HG02943 (cell line): ENCODE results near the gene PCNX3.
"Not testable (repeated sequence)": the region's sequence is repeated elsewhere in the genome, so short reads cannot be mapped to it uniquely, and the experiment has no call there.

Experiments
- ATAC-seq: cut with Tn5 transposase; IDR thresholded peaks from one replicate; pipeline ENCODE4 v1.9.1; 2021; ENCODE audit warnings: mild to moderate bottlenecking, low read depth, moderate library complexity; ENCODE audit not compliant: unreplicated experiment

The PCNX3 gene

DNA sequence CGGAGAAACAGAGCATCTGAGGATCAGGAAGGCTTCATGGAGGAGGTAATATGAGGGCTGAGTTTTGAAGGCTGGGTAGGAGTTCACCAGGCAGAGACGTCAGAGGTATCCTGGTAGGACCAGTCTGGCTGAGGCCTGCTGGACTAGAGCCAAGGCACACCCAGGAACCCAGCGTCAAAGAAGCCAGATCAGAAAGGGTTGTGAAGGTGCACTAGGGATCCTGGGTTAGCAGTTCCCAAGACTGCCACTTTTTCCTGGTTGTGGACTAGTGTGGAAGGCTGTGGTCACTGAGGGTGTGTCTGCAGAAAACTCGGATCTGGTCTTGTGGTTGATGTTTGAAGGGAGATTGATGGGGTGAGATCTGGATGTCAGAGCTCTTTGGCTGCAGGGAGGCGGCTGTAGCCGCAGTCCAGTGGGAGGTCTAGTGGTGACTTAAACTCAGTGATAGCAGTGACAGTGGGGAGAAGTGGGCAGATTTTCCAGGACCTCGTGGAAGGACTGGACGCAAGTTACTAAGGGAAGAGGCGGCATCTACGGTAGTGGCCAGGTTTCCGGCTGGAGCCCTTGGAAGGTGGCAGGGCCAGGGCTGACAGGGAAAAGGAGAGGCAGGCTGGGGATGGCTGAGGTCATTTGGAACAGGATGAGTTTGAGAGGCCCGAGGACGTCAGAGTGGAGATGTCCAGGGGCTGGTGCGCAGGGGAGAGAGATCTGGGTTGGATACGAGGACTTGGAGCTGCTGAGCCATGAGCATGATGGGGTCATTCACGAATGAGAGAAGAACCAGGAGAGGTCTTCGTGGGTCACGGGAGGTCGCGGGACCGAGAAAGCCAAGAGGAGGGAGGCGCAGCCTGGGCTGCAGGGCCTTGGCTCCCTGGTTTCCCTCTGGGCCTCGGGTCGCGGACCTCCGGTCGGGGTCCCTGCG, 36.3 kb downstream of the PCNX3 start:
- ATAC-seq: no peak

DNA sequence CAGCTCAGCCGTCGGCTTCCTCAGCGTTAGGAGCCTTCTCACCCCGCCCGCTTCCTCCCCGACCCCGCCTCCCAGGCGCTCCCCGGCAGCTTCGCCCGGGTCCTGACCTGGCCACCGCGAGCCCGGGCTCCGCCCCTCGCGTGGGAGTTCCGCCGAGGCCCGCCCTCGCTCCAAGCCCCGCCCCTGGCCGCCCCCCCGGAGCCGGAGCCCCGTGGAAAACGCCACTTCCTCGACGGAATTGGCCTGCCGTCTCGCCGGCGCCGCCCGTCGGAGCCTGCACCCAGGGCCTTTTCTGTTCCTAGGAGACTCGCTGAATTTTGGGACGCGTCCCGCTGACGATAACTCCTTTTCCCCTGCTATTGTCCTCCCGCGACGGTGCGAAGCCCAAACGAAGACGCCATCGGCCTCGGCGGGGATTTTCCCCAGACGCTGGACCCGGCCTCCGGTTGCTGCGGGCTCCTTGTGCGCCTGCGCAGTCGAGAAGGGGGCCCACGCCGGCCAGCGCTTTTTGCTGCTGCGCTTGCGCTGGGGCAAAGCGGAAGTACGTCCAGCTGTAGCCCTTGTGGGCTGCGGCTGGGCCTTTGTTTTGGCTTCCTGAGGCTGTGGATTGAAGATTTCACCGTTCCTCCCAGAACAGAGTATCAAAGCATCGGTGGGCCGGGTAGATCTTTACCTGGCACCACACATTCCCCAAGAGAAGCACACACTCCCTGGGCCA, 37.1 kb downstream of the PCNX3 start:
- ATAC-seq: peak; percentile 66

DNA sequence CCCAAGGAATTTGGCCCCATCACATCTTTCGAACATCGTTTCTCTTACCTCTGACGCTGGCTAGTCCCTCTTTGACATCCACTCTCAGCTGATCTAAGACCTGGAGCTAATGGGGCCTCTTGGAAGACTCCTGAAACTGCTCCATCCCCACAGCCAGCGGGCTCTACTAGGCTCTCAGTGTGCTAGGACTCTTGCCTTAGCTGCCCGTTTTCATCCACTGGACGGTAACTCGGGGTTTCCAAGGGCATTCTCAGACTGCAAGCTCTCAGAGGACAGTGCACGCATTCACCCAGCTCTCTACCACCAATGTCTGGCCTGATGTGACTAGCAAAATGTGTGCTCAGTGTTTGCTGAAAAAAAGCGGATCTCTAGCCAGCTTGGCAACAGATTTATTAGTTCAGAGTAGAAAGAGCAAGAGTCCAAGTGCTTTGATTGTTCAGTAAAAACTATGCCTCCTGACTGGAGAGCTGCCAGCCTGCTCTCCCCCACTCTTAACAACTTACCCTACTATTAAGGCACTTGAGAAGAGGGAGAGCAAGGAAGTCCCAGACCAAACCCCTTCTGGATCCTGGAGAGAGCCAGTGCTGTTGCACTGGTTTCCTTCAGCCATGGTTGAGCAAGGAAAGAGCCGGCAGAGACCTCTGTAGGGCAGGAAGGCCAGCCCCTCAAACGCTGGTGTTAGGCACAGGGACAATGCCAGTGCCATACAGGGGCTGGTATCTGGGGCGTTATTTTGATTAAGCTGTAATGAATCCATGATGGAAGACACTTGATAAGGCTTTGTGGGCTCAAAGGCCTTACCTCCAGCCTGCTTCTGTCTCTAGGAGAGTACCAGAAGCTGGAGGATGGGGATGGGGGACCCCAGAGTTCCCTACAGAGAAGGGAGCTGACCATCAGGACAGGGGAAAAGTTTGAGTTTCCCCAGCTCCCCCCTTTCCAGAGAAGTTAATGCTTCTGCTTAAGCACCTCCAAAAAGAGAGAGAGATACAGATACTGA, 38.0 kb downstream of the PCNX3 start:
- no peak for ATAC-seq

DNA sequence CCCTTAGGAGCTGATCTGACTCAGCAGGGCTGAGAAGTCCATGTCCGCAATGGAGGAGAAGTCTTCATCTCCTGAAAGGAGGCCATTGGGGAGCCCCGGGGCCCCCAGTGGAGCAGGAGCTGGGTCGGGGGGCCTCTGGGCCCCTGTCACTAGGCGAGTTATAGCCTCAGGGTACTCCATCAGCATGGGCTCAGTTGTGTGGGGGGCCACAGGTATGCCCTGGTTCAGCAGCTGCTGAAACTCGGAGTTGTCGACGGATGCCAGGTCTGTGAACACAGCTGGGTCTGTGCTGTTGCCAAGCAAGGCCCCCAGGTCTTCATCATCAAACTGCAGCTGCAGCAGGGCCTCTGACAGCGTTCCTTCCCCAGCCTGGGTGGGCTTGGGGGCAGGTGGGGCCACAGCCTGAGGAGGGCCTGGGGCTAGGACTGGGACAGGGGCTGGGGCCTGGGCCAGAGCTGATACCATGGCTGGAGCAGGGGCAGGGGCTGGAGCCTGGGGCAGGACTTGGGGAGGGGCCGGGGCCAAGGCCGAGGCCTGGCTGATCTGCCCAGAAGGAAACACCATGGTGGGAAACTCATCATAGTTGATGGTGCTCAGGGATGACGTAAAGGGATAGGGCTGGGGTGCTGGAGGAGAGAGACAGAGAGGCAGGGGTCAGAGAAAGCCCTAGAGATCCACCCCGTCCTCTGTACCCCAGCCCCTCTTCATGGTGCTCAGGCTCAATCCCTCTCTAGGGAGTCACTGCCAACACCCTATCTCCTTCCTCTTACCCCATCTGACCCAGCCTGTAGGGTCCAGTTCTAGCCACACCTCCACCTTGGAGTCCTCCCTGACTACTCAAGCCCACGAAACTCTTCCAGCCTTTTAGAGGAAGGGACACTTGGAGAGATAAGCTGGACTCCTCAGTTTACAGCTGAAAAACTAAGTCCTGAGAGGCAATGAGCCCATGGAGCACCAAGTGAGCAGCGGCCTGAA, 39.1 kb downstream of the PCNX3 start:
- no peak for ATAC-seq

DNA sequence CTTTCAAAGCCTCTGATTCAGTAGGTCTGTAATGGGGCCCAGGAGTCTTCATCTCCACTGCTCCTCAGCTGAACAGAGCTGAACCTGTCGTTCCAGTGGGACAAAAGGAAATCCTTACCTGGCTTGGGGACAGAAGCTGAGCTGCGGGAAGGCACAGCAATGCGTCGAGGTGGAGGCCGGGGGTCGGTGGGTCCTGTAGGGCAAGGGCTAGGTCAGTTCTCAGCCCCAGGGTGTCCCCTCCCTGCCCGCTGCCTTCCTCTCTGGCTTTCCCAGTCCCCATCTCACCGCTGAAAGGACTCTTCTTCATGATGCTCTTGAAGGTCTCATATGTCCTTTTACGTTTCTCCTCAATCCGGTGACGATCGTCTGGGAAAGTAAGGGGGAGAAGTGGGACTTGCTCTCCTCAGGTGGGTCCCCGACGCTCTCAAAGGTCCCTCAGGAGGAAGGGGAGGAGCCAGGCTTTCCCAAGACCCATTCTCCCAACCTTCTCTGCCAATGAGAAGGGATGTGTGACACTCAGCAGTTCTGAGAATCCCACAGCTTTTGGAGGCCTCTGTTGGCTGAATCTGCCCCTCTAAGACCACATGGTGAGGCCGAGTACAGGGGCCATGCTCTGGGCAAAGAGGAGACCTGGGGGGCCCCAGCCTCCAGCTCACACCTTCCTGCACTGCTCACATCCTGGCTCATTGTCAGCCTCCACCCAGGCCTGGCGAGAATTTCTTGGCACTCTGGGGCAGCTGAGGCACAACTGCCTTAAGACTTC, 40.2 kb downstream of the PCNX3 start:
- ATAC-seq: no peak

DNA sequence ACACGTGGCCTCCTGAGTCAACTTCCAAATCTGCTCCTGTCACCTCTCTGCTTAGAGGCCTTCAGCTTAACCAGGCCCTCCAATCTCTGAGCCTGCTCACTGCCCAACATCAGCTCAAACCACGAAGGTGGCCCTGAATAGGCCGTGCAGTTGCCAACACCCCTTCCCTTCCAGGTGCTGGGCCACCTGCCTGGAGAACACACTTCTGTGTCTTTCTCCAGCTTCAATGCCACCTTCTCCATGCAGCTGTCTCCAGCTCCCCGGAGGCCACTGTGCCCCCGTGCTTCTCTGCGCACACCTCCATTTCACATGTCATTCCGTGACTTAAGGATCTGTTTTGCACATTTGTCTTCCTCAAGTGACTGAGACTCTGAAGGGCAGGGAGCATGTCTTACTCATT, 41.9 kb downstream of the PCNX3 start:
- no peak for ATAC-seq

DNA sequence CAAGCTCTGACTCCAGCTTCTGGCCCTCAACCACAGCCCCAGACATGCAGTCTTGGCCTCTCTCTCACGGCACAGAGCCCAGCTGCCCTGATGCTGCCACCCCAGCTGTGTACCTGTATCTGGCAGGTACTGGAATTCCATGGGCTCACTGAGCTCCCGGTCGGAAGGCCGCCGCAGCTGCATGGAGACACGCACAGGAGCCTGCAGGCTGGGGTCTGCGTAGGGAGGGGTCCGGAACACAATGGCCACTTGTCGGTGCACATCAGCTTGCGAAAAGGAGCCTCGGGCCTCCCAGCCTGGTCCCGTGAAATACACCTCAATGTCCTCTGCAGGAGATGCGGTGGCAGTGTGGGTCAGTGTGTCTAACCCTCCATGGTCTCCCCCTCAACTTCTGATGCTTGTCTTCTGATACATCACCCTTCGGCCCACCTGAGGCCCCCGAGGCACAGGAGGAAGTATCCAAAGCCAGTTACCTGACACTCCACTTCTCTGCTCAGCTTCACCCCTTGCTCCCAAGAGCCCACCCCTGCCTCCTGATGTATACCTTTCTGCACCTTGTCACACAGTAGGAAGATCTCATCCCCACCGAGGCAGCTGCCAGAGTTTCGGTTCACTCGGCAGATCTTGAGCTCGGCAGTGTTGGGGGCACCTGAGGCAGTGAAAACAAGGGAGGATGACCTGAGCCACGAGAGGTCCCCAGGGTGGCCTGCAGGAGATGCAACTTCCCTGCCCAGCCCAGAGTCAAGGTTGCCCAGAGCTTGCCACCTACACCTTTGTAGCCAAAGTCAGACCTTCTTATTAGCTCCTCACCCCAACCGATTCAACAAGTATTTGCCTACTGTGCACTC, 42.8 kb downstream of the PCNX3 start:
- no peak for ATAC-seq

DNA sequence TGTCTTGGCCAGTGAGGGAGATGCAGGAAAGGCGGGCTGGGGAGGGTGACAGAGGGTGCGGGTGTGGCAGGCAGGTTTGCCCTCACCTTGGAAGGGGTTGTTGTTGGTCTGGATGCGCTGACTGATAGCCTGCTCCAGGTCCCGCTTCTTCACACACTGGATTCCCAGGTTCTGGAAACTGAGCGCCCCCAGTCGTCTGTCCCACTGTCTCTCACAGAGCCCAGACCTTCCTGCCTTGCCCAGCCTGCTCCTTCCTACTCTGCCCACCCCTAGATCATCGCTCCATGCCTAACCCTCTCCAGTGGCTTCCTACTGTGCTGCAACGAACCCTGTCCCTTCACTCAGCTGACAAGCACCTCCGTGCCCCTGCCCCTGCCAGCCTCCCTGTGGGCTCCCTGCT, 44.5 kb downstream of the PCNX3 start:
- no peak for ATAC-seq

DNA sequence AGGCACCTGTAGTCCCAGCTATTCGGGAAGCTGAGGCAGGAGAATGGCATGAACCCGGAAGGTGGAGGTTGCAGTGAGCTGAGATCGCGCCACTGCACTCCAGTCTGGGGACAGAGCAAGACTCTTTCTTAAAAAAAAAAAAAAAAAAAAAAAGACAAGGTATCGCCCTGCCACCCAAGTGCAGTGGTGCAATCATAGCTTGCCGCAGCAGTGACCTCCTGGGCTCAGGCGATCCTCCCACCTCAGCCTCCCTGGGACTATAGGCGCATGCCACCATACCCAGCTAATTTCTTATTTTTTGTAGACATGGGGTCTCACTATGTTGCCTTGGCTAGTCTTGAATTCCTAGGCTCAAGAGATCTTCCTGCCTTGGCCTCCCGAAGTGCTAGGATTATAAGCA, 45.3 kb downstream of the PCNX3 start:
- ATAC-seq: not testable (repeated sequence)

DNA sequence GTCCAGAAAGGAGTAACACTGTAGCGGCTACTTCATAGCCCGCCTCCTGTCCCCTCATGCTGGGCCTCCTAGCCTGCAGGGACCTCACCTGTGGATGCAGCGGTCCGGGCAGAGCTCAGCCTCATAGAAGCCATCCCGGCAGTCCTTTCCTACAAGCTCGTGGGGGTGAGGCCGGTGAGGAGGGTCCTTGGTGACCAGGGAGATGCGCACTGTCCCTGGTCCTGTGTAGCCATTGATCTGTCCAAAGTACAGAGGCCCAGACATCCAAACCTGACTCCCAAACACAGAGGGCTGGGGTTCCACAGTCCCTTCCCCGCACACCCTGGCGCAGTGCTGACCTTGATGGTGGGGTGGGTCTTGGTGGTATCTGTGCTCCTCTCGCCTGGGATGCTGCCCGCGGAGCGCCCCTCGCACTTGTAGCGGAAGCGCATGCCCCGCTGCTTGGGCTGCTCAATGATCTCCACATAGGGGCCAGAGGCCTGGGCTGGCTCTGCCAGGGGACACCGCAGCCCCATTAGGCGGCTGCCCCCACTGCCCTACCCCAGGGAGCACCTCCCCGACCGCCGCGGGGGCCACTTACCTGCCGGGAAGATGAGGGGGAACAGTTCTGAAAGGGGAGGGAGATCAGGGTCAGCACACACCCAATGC, 46.1 kb downstream of the PCNX3 start:
- ATAC-seq: no peak

DNA sequence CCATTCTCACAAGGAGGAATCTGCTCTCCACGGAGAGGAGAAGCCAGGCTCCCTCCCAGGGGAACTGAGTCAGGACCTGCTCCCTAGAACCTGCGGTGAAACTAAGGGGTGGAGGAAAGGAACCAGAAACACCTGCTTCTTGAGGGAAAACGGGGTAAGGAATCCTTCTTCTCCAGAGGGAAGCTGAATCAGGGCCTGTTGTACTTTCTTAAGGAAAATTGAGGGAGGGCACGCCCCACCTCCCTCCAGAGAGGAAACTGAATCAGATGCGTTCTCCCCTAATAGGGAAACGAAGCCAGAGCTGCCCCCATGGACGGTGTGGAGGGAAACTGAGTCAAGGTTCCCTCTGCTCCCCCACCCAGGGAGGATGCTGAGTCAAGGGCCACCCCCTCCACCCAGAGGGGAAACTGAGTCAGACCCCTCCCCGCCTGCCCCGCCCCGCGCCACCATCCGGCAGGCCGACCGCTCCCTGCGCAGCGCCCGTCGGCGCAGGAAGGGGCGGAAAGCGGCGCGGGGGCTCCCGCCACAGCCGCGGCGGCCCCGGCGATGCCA, 46.7 kb downstream of the PCNX3 start:
- no peak for ATAC-seq

DNA sequence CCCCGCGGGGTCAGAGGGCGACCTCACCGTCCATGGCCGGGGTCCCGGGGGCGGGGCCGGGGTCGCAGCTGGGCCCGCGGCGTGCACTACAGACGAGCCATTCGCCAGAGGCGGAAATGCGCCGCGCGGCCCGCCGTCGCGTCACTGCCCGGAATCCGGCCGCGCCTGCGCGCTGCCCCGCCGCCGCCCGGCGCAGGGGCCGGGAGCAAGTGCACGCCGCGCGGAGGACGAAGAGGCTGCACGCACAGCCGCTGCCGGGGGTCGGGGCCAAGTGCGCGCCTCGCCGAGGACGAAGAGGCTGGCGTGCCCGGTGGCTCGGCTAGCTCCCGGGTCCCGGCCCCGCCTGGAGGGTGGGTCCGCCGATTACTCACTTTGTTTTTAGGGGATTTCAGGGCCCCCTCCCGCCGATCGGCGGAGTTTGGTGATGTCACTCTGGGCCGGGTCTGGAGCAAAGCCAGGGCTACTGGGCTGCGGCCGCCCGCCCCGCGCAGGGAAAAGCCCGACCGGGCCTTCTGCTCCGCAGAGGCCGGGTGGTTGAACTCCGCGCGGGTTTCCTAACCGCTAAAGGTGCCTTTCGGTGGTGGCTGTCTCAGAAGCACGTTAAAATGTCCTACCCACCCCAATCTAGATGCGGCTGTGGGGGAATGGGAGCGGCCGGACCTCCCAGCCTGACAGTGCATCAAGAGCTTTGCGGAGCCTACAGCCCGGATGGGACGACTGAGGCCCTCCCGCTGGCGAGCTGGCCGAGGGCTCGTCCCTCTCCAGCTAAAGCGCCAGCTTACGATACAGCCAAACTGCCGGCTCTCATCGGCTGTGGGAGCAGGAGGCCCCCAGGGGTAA, 47.4 kb downstream of the PCNX3 start, which contains the start of gene RELA:
RELA (minus strand) TSS at position 118 of the 840 bp plus-strand sequence; CDS start at position 34, 84 bp downstream.
- peak; percentile 68 for ATAC-seq

DNA sequence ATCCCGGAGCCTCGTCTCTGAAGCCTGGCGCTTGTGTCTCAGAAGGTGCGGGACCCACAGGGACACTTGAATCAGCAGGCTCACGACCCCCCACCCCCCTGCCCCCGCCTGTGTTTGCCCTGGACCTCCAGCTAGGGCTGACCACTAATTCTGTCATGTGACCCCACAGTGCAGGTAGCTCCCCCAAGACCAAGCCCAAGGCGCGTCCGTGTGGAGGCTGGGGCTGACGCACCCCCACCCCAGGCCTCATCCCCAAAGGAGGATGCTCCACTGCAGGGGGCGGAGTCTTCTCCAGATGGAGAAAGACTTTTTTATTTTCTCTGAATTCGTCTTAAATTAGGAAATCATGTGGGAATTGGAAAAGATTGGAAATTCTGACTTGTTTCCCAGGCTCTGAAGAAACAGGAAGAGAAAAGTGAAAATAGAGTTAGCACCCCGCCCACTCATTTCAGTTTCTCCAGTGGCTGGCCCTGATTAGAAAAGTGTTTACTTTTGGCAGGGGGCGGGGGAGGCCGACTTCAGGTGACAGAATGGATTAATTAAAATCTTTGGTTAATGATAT, 48.1 kb downstream of the PCNX3 start:
- no peak for ATAC-seq

DNA sequence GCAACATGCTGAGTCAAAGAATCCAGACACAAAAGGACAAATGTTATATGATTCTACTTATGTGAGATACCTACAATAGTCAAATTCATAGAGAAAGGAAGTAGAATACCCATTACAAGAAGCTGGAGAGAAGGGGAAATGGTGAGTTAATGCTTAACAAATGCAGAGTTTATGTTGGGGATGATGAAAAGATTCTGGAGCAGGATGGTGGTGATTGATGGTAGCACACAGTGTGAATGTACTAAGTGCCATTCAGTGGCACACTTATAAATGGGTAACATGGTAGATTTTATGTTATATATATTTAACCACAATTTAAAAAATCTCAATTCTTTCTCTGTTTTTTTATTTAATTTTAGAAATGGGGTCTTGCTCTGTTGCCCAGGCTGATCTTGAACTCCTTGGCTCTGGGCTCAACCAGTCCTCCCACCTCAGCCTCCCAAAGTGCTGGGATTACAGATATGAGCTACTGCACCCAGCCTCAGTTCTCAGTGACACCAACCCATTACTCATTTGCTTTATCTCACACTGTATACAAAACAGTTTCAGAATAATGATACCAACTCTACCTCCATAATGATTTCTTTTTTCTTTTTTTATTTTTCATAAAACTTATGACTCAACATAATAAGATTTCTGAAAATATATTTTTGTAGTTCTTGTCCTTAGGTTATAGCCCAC, 56.7 kb downstream of the PCNX3 start:
- no peak for ATAC-seq

DNA sequence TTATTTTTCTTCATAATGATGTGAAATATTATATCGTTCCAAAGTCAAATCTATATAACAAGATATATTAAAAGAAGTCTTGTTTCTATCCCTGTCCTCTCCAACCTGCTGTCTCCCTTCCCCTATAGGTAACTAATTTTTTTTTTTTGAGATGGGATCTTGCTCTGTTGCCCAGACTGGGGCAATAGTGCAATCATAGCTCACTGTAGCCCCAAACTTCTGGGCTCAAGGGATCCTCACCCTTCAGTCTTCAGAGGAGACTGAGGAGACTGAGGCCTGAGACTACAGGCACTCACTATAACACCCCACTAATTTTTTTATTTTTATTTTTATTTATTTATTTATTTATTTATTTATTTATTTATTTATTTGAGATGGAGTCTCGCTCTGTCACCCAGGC, 57.4 kb downstream of the PCNX3 start:
- no peak for ATAC-seq
